GM23338 (cell line): ENCODE data around the gene ABAT. TPM values are rescaled to one million over a fixed set of nuclear protein-coding genes. Genes with fewer than 3 reads are reported as not detected.

Experiments
- ATAC-seq: fragments of 200-7000 bp; cut with Tn5 transposase; 3 replicates; pipeline ENCODE4 v1.9.1; 2020
- DNase-seq: peaks from one replicate; pipeline ENCODE4 v3.0.0-alpha.2; 2015; ENCODE audit warnings: low spot score
- H2AFZ ChIP-seq: fragments of 200-600 bp; sonication (generic); 2 replicates; pipeline ENCODE4 v1.8.0; 2016; ENCODE audit warnings: antibody characterized with exemption, mild to moderate bottlenecking, moderate library complexity
- H3F3A ChIP-seq: fragments of 200-600 bp; sonication (generic); replicated peaks from 2 replicates; pipeline ENCODE4 v1.8.0; 2017; ENCODE audit warnings: antibody characterized with exemption, mixed run types, low read depth
- H3K27ac ChIP-seq: fragments of 200-600 bp; sonication (generic); 2 replicates; pipeline ENCODE4 v1.6.1; 2016; ENCODE audit warnings: low read depth
- H3K27me3 ChIP-seq: fragments of 200-600 bp; sonication (generic); 2 replicates; pipeline ENCODE4 v1.8.0; 2016; ENCODE audit warnings: mild to moderate bottlenecking, mixed run types, moderate library complexity; ENCODE audit not compliant: insufficient read depth
- H3K36me3 ChIP-seq: fragments of 200-600 bp; sonication (generic); 2 replicates; pipeline ENCODE4 v1.8.0; 2016; ENCODE audit warnings: mild to moderate bottlenecking; ENCODE audit not compliant: insufficient read depth
- H3K4me1 ChIP-seq: fragments of 200-600 bp; sonication (generic); 2 replicates; pipeline ENCODE4 v1.8.0; 2016; ENCODE audit warnings: mild to moderate bottlenecking, moderate library complexity; ENCODE audit not compliant: insufficient read depth
- H3K4me2 ChIP-seq: fragments of 200-600 bp; sonication (generic); 2 replicates; pipeline ENCODE4 v1.7.1; 2017; ENCODE audit warnings: mixed run types
- H3K4me3 ChIP-seq: fragments of 200-600 bp; sonication (generic); 2 replicates; pipeline ENCODE4 v1.6.1; 2016; ENCODE audit warnings: mixed run types
- H3K79me2 ChIP-seq: fragments of 200-600 bp; sonication (generic); replicated peaks from 2 replicates; pipeline ENCODE4 v1.8.0; 2017; ENCODE audit warnings: mild to moderate bottlenecking; ENCODE audit not compliant: insufficient read depth
- H3K9me2 ChIP-seq: fragments of 200-600 bp; sonication (generic); 2 replicates; pipeline ENCODE4 v1.8.0; 2017; ENCODE audit not compliant: insufficient read depth
- H4K20me1 ChIP-seq: fragments of 200-600 bp; sonication (generic); replicated peaks from 2 replicates; pipeline ENCODE4 v1.8.0; 2017; ENCODE audit warnings: mild to moderate bottlenecking; ENCODE audit not compliant: insufficient read depth
- H3K27ac Mint-ChIP-seq: 2 replicates; pipeline ENCODE4 v1.8.0; 2020; ENCODE audit warnings: inconsistent platforms, mild to moderate bottlenecking, moderate library complexity, mixed read lengths
- H3K27me3 Mint-ChIP-seq: 3 replicates; pipeline ENCODE4 v1.8.0; 2022; ENCODE audit warnings: low read depth, mild to moderate bottlenecking, moderate library complexity, mixed read lengths, inconsistent platforms; ENCODE audit not compliant: insufficient read depth, poor library complexity
- H3K36me3 Mint-ChIP-seq: 3 replicates; pipeline ENCODE4 v1.8.0; 2021; ENCODE audit warnings: low read depth, mild to moderate bottlenecking, inconsistent platforms, moderate library complexity, mixed read lengths
- H3K4me1 Mint-ChIP-seq: 3 replicates; pipeline ENCODE4 v1.8.0; 2020; ENCODE audit warnings: mild to moderate bottlenecking, inconsistent platforms, mixed read lengths
- H3K4me3 Mint-ChIP-seq: 3 replicates; pipeline ENCODE4 v1.8.0; 2021; ENCODE audit warnings: moderate library complexity, mild to moderate bottlenecking, inconsistent platforms, mixed read lengths
- H3K9me3 Mint-ChIP-seq: 3 replicates; pipeline ENCODE4 v1.8.0; 2020; ENCODE audit warnings: moderate library complexity, mild to moderate bottlenecking, inconsistent platforms, mixed read lengths
- CREB1 ChIP-seq: fragments of 250-450 bp; sonication (Bioruptor Pico); IDR thresholded peaks from 2 replicates; pipeline ENCODE4 v1.5.0; 2020; ENCODE audit warnings: low read depth, mild to moderate bottlenecking, moderate library complexity
- CTCF ChIP-seq, 2 experiments: fragments of 200-600 bp in 1 of 2; sonication (generic) in 1 of 2; conservative IDR thresholded peaks; 2 replicates each; pipeline versions ENCODE4 v1.5.1 to v1.6.1; 2016 to 2017; ENCODE audit warnings: antibody characterized with exemption in 2 of 2, low read depth in 2 of 2, mild to moderate bottlenecking in 2 of 2, moderate library complexity in 1 of 2
- ETS1 ChIP-seq: IDR thresholded peaks from 2 replicates; pipeline ENCODE4 v1.6.1; 2016; ENCODE audit warnings: antibody characterized with exemption
- EZH2 ChIP-seq: fragments of 200-600 bp; sonication (generic); IDR thresholded peaks from one replicate; pipeline ENCODE4 v1.8.0; 2017; ENCODE audit warnings: antibody characterized with exemption, mild to moderate bottlenecking, low read depth; ENCODE audit not compliant: unreplicated experiment
- JUNB ChIP-seq: IDR thresholded peaks from one replicate; pipeline ENCODE4 v1.6.1; 2016; ENCODE audit warnings: antibody characterized with exemption; ENCODE audit not compliant: unreplicated experiment
- NANOG ChIP-seq: IDR thresholded peaks from 2 replicates; pipeline ENCODE4 v1.6.1; 2016; ENCODE audit warnings: antibody characterized with exemption, borderline replicate concordance
- POLR2AphosphoS5 ChIP-seq: IDR thresholded peaks from 2 replicates; pipeline ENCODE4 v1.6.1; 2016; ENCODE audit warnings: antibody characterized with exemption, low read depth
- REST ChIP-seq: IDR thresholded peaks from one replicate; pipeline ENCODE4 v1.6.1; 2018; ENCODE audit warnings: antibody characterized with exemption; ENCODE audit not compliant: unreplicated experiment
- STAT1 ChIP-seq: IDR thresholded peaks from one replicate; pipeline ENCODE4 v1.6.1; 2016; ENCODE audit warnings: antibody characterized with exemption; ENCODE audit not compliant: unreplicated experiment
- ZNF114 ChIP-seq: fragments of 250-450 bp; sonication (Bioruptor Pico); IDR thresholded peaks from 2 replicates; pipeline ENCODE4 v1.5.0; 2020; ENCODE audit warnings: mild to moderate bottlenecking, moderate library complexity
- ZNF331 ChIP-seq: fragments of 250-450 bp; sonication (Bioruptor Pico); IDR thresholded peaks from 2 replicates; pipeline ENCODE4 v1.5.0; 2020; ENCODE audit warnings: low read depth, mild to moderate bottlenecking, moderate library complexity
- ZNF462 ChIP-seq: fragments of 250-450 bp; sonication (Bioruptor Pico); IDR thresholded peaks from 2 replicates; pipeline ENCODE4 v1.5.0; 2020; ENCODE audit warnings: mild to moderate bottlenecking, moderate library complexity
- polyA plus RNA-seq: library from polyadenylated mRNA; unstranded; fragments of >200 nt; fragmentation: Nextera tagmentation; extraction: Ambion mirVana; gene quantifications from 2 replicates; pipeline ENCODE4 v1.2.1, GENCODE V29; 2016
- total RNA-seq: library from RNA; depleted of rRNA; stranded (reverse); fragments of >200 nt; shearing (Covaris generic); gene quantifications from 2 replicates; pipeline ENCODE4 v1.2.3, GENCODE V29; 2014

ABAT gene
- total and polyA plus RNA-seq, 2 experiments from 2014 or later, result 4.4 to 8.8 TPM

- TF ChIP-seq CTCF (conservative IDR thresholded peaks at IDR 0.05; ENCODE audit: low read depth in 2 of 2) (no peak), ETS1 (no peak), STAT1 (no peak)
Observed at GRCh38 chr16:8644211-8645140, 29.9 kb upstream of the ABAT start (continued).

GRCh38 chr16:8645141-8645521 is 29.3 kb upstream of the ABAT start:
- Mint-ChIP-seq H3K4me3 (no peak overlapping the region), H3K4me1 (no peaks in the 10 kb centered on the region), H3K36me3 (peaks cover 86% of the 10 kb centered on the region), H3K9me3 (no peaks in the 10 kb centered on the region), H3K27me3 (peaks cover 5% of the 10 kb centered on the region), H3K27ac (no peak overlapping the region)
- H3K27ac ChIP-seq, result no peak overlapping the region
- no peak overlapping the region for H2AFZ ChIP-seq
- H3K4me2 ChIP-seq, result no peak overlapping the region
- H3K79me2 ChIP-seq, result no peaks in the 10 kb centered on the region; the same call in 1 of the 2 replicates
- DNase-seq (no peak), ATAC-seq (no peak)
- H4K20me1 ChIP-seq, result peaks cover 4% of the 10 kb centered on the region; the same call in 1 of the 2 replicates
- no peaks in the 10 kb centered on the region for H3K9me2 ChIP-seq
- no peak overlapping the region for H3K4me3 ChIP-seq
- H3K4me1 ChIP-seq, result no peaks in the 10 kb centered on the region
- no peaks in the 10 kb centered on the region for H3F3A ChIP-seq
- no peaks in the 10 kb centered on the region for H3K27me3 ChIP-seq
- H3K36me3 ChIP-seq, result peaks cover 40% of the 10 kb centered on the region
- TF ChIP-seq ZNF462 (CRISPR knock-in tag) (no peak), NANOG (no peak), ZNF114 (no peak), CREB1 (no peak), JUNB (no peak), EZH2 (no peak), POLR2AphosphoS5 (no peak), ZNF331 (CRISPR knock-in tag) (no peak), STAT1 (no peak), REST (no peak)
